GM12865 (cell line): Measurements from ENCODE around the gene TAF5L.

ENCODE experiments used
- DNase-seq: peaks from one replicate; pipeline ENCODE4 v3.0.0; 2010; ENCODE audit warnings: low read depth
- H3K4me3 ChIP-seq: 2 replicates; pipeline ENCODE4 v1.5.1; 2011; ENCODE audit warnings: mild to moderate bottlenecking, low read depth, low read length, control low read depth
- TF ChIP-seq, protein P1 (sequence below): IDR thresholded peaks from 2 replicates; pipeline ENCODE4 v1.5.1; 2011; ENCODE audit warnings: low read length, control low read depth, low read depth, inconsistent platforms; ENCODE audit not compliant: insufficient read depth; ENCODE audit errors: missing control alignments

The TAF5L gene

GRCh38 chr1:229557200-229557850 is 68.6 kb downstream of the TAF5L start:
- peak; percentile 75 for DNase-seq
- H3K4me3 ChIP-seq: peak overlapping the region; percentile 94
- TF ChIP-seq, protein P1, sequence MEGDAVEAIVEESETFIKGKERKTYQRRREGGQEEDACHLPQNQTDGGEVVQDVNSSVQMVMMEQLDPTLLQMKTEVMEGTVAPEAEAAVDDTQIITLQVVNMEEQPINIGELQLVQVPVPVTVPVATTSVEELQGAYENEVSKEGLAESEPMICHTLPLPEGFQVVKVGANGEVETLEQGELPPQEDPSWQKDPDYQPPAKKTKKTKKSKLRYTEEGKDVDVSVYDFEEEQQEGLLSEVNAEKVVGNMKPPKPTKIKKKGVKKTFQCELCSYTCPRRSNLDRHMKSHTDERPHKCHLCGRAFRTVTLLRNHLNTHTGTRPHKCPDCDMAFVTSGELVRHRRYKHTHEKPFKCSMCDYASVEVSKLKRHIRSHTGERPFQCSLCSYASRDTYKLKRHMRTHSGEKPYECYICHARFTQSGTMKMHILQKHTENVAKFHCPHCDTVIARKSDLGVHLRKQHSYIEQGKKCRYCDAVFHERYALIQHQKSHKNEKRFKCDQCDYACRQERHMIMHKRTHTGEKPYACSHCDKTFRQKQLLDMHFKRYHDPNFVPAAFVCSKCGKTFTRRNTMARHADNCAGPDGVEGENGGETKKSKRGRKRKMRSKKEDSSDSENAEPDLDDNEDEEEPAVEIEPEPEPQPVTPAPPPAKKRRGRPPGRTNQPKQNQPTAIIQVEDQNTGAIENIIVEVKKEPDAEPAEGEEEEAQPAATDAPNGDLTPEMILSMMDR: no peak

DNA sequence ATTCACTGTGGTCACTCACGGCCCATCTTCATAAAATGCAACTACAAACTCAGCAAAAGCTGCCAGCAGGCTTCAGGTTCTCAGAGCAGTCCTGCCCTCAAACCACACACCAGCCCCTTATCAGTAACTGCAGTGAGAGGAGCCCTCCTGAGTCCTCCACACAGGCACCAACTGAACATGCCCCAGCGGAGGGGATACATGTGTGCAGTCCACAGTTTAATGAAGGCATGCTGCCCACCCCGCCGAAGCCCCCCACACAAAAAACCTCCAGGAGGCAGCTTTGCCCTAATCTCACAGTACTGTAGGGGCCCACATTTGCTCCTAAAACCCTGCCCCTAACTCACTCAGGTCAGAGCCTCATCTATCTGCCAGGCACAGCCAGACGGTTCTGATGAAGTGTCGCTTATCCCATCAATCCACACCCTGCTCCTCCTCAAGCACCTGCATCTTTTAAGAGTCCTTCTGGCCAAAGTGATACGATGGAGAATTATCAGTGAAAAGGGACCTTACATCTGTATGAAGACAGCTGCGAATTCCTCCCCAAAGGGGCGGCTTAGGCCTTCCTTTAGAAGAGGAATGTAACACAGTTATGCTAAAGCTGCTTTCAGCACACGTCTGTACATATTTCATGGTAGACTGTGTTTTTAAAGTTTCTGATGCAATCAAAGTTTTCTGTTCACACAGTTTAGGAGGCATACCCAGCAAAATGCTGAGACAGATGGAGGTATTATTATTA is 70.9 kb downstream of the TAF5L start:
- TF ChIP-seq, protein P1: no peak
- DNase-seq: no peak
- H3K4me3 ChIP-seq: no peak overlapping the region

DNA sequence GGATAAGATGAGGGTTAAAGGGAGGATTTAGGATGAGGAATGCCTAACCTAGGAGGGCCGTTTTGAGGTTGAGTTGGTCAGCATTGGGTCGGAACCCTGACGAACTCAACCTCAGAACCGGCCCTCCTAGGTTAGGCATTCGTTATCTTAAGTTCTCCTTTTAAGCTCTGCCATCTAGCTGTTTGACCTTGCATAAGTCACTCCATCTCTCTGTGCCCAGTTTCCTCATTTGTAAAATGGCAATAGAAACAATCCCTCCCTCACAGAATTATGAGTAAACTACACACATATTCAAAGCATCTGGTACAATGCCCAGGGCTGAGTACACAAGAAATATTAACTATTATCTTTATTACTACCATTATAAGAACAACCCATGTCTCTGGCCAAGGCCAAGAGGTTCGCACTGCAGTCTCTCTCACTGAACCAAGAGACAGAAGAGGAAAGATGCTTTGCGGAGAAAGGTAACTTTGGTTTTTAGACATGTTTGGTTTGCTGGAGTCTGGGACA is 72.2 kb downstream of the TAF5L start:
- H3K4me3 ChIP-seq: no peak overlapping the region
- DNase-seq: no peak
- TF ChIP-seq, protein P1: no peak

DNA sequence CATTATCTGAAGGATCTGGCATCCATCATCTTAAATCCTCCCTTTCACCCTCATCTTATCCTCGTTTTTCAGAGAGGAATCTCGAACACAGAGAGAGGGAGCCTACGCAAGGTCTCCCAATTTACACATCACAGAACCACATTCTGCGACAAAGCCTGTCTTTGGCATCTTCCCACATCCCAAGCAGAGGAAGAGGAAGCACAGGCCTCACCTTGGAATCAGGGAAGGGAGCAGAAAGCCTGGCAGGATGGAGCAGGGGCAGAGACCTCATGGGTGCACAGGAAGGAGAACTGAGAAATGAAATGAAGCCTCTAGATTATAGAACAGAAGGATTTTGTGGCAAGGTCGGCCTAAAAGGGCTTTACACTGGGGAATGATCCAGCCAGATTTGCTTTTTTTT is 73.2 kb downstream of the TAF5L start:
- no peak for DNase-seq
- TF ChIP-seq, protein P1: no peak
- no peak overlapping the region for H3K4me3 ChIP-seq

DNA sequence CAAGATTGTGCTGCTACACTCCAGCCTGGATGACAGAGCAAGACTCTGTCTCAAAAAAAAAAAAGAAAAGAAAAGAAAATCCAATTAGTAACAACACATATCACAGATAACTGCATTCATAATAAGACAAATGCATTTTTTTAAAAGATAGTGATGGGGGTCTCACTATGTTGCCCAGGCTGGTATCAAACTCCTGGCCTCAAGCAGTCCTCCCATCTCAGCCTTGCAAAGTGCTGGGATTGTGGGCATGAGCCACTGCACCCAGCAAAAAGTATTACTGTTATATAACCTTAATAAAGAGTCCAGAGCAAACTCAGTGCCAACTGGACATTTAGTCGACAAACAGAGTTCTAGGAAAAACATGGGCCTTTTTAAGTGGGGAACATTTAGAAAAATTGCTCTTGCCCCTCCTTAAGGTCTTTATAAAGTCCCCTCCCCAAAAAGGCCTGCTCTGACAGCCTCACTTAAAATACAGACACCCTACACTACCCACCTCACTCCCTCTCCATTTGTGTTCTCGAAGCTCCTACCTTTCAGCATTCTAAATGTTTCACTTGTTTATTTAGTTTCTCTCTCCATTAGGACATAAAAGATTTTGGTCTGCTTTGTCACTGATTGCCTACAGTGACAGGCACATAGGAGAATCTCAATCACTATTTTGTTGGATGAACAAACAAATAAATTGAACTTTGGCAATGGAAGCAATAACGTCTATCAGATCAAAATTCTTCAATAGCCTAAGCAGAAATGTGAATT is 74.9 kb downstream of the TAF5L start:
- H3K4me3 ChIP-seq: no peak overlapping the region
- TF ChIP-seq, protein P1: no peak
- no peak for DNase-seq

- no peak for DNase-seq
- TF ChIP-seq, protein P1: no peak
- no peak overlapping the region for H3K4me3 ChIP-seq
These were observed 78.4 kb downstream of the TAF5L start for GRCh38 chr1:229547542-229547941.
